HG03139 (cell line): ENCODE data around the gene CHRM1.
"Not testable (repeated sequence)": the region's sequence is repeated elsewhere in the genome, so short reads cannot be mapped to it uniquely, and the experiment has no call there.

Source experiments
- ATAC-seq: cut with Tn5 transposase; IDR thresholded peaks from one replicate; pipeline ENCODE4 v1.9.1; 2021; ENCODE audit not compliant: unreplicated experiment

The CHRM1 gene

GRCh38 chr11:62879235-62879978, 41.8 kb downstream of the CHRM1 start:
- ATAC-seq = no peak

- ATAC-seq = no peak
Observed at GRCh38 chr11:62876712-62877111, 44.5 kb downstream of the CHRM1 start.

GRCh38 chr11:62875698-62876478, 45.3 kb downstream of the CHRM1 start:
- ATAC-seq = no peak

GRCh38 chr11:62874851-62875250, 46.3 kb downstream of the CHRM1 start:
- ATAC-seq = no peak

- no peak for ATAC-seq
Observed at GRCh38 chr11:62865635-62866034, 55.5 kb downstream of the CHRM1 start.

- no peak for ATAC-seq
Observed at GRCh38 chr11:62863687-62864335, 57.4 kb downstream of the CHRM1 start.

- not testable (repeated sequence) for ATAC-seq
Observed at GRCh38 chr11:62861564-62862192, 59.5 kb downstream of the CHRM1 start.

GRCh38 chr11:62860835-62861563, 60.2 kb downstream of the CHRM1 start:
- ATAC-seq = no peak

GRCh38 chr11:62859281-62859703, 61.9 kb downstream of the CHRM1 start:
- ATAC-seq = not testable (repeated sequence)
